GM18858 (cell line): ENCODE data around the gene KIAA0753.

Experiments
- ATAC-seq: cut with Tn5 transposase; IDR thresholded peaks from one replicate; pipeline ENCODE4 v1.9.1; 2021; ENCODE audit not compliant: unreplicated experiment

The KIAA0753 gene

DNA sequence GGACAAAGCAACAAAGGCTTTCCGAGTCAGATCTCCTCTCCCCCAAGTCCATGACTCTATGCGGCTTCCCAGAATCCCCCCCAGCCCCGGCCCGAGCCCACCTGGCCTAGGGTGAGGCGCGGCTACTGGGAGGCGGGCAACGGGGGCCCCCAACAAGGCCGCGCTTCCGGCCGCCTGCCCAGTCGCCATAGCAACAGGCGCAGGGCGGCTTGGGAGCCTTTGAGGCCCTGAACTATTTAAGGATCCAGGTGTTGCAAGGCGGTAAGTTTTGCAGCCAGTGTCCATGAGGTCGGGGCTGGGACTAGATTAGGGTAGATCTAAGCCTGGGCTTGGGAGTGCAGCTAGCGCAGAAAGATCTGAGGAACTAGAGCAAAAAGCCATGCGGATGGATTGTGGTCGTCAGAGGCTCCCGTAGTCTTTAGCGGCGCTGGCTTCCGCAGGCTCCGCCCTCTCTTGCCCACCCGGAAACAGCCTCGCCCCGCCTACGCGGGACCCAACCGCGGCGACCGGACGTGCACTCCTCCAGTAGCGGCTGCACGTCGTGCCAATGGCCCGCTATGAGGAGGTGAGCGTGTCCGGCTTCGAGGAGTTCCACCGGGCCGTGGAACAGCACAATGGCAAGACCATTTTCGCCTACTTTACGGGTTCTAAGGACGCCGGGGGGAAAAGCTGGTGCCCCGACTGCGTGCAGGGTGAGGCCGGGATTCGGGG lies at the start of gene KIAA0753, which contains the start of gene TXNDC17:
KIAA0753 (minus strand) TSS at position 176 of the 711 bp plus-strand sequence. CDS start 5,608 bp downstream, outside the sequence.
TXNDC17 (plus strand) TSS at position 525 of the 711 bp plus-strand sequence; CDS start at position 548, 23 bp downstream.
- ATAC-seq: peak; percentile 81

DNA sequence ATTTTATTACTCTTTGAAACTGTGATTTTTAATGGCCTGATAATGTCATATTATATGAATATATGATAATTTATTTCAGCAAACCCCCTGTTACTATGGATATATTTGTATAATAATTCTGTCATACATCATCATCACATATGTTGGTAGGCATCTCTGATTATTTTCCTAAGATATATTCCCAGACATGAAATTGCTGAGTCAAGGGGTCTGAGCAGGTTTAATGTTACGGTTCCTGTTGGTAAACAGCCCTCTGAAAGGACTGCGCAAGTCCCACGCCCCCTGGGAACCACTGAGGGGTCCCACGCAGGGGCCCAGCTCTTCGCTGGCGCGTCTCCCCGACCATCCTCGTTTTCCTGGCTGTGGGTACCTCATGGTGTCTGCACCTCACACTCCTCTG lies 48.4 kb upstream of the KIAA0753 start:
- ATAC-seq: no peak

DNA sequence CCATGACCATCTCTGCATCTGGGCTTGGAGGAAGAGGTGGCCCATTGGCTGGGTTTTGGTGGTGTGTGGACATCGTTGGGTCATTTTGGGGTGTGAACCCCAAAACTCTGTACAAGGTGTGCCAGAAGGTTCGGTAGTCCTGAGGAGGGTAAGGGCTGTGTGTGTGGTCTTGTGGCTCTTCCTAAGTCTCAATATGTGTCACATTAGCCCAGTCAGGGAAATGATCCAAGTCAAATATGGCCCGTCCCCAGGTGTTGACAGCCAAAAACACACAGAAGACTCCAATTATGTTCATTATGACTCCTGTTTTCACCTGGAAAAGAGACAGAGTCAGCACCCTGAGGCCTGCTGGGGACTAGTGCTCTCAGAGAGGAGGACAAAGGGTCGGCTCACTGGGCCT lies 45.5 kb upstream of the KIAA0753 start:
- ATAC-seq: no peak

DNA sequence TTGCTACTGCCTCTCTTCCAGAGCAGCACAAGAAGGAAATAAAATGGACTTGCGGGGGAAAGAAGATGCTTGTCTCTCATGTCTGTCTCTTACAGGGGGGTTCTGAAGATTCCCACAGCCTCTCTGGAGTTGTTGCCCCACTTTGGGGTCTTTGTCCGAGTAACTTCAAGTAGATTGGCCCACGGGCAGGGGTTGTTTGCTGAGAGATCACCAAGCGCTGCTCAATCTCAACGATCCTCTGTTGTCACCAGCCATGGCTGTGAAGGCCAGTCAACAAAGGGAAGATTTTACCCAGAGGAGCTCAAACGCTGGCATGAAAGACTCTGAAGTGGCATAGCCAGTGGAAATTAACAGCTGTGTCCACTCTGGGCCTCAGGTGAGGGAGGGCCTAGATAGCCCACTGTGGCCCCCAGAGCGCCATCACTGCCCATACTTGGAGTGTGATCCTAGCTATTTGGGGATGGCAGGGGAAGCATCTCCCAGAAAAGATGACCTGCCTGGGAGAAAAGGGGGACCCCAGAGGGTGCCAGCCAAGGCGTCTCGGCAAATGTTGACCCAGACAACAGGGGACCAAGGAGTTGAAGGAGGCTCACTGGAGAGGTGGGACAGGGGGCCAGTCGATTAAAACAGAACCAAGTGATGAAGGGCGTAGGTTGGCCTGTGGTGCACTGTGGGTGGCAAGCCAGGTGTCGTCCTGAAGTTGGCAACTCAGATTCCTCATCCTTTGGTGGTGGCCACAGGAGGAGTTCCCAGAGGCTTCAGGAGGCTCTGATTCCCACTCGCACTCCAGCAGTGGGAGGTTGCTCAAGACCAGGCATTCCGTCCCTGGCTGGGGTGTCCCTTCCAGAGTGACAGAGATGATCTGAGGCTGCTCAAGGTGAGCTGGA lies 44.6 kb upstream of the KIAA0753 start:
- ATAC-seq: no peak

DNA sequence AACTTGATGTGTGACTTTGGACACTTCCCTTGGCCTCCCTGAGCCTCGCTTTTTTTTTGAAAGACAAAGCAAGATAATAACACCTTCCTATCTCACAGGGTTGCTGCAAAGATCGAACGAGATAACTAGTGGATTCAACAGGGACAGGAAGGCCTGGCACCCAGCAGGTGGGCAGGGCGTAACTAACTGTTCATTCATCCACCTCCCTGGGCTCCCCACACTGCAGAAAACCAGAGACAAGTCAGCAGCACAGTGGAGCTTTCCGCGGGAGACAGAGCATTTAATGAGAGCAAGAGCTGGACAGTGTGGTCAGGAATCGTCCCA lies 43.9 kb upstream of the KIAA0753 start:
- ATAC-seq: no peak

DNA sequence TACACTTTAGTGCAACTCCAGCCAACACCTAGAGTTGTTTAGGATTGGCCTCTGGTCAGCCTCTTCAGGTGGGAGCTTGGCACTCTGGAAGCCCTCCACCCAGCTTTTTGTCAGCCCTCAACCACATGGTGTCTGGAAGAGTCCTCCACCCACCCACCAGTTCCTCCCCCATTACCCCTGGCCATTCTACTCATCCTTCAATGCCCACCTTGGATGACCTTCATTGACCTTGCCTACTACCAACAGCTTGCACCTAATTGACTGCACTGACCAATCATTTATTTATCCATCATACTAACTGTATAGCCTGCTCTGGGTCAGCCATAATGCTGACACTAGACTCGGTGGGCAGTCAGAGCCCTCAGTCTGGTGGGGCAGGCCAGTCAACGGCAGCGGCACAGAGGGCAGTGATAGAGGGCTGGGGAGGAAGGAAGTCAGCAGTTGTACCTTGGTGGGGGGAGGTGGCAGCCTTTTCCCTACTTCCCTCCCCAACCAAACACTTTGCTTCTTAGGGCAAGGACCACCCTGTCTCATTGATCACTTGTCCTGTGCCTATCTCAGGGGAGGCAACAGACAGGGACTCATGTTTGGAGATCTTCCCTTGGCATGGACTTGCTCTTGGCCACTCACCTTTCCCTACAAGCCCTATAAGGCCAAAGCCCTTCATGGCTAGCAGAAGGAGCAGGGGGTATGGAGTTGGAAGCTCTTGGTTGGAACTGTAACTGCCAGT lies 43.4 kb upstream of the KIAA0753 start:
- no peak for ATAC-seq

DNA sequence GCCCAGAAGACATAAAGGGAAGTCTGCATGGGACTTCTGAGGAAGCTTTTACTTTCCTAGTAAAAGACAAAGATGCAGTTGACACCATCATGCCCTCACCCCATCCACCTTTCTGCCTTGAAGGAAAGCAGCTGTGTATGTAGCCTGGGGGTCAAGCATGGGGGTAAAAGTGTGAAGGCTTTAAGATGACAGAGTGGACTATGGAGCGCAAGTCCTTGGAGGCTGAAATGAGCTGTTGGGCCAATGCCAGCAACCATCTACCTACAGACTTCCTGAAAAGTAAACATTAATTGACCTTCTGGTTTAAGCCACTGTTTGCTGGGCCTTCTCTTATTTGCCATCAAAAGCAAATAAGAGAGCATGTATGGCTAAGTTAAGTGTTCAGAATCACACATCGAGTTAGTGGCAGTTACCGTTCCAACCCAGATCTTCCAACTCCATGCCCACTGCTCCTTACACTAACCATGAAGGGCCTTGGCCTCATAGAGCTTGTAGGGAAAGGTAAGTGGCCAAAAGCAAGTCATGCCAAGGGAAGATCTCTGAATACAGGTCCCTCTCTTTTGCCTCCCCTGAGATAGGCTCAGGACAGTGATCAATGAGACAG lies 42.7 kb upstream of the KIAA0753 start:
- ATAC-seq: no peak

DNA sequence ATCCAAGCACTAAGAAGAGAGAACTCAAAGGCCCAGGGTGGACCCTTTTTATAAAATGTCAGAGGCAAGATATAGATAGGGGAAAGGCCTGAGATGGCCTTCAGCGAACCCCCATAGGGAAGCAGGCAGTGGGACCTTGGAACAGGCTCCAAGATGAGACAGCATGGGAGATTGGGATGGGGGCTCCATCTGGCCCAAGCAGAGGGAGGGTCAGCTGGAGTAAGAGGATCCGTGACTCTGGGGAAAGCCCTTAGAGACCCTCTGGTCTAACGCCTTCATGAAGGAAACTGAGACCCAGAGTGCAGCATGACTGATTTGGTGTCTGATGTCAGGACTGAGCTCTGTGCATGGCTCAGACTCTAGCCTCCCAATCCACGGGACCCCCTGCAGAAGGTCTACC lies 41.8 kb upstream of the KIAA0753 start:
- no peak for ATAC-seq

DNA sequence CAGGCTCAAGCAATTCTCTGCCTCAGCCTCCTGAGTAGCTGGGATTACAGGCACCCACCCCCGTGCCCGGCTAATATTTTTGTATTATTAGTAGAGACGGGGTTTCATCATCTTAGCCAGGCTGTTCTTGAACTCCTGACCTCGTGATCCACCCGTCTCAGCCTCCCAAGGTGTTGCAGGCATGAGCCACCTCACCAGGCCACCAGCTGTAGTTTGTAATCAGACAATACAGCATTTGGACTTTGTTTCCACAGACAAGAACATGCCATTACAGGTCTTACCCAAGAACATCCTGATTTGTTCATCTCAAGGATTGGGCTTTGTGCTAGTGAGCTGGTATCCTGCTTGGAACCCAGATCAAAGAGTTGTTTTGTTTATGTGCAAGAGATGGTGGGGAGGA lies 41.2 kb upstream of the KIAA0753 start:
- no peak for ATAC-seq

DNA sequence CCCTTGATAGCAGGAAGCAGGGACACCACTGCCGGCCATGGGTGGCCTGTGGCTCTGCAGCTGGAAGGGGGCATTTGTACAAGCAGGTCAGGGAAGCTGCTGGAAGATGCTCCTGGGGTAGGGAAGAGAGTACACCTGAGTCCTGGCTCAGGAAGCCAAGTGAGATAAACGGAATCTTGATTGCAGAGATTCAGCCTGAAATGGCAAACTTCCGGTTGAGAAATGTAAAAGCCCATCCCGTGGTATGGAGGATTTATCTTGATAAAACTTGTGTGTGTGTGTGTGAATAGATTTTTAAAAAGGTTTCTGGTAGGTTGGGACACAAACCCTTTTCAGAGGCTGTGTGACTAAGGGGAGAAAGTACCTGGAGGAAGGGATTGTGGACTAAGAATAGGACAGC lies 40.7 kb upstream of the KIAA0753 start:
- ATAC-seq: no peak

DNA sequence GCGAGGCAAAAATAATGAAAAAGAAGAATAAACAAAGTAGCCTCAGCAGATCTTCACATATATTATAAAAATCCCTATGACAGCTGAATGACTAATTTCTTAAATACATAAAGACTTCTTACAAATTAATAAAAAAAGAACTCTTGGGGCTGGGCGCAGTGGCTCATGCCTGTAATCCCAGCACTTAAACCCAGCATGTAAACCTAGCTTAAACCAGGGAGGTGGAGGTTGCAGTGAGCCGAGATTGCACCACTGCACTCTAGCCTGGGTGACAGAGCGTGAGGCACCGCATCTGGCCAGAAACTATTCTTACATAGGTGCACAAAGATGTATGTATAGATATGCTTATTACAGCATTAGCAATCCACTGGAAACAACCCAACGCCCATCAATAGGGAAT lies 38.7 kb upstream of the KIAA0753 start:
- no peak for ATAC-seq

DNA sequence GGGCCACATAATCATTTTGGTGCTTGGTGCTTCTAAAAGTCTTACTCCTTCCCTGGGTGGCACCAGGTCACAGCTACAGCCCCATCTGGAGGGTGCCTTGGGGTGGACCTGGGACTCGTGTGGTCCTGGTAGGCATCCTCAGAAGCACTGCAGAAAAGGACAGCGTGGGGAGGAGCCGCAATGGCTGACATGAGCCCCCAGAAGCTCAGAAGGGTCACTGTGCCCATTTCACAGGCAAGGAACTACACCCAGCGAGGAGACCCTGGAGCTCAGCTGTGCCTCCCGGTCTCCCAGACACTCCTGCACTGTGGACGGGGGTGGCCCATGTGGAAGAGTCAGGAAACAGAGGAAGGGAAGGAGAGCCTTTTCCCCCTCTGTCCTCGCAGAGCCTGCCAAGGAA lies 37.4 kb upstream of the KIAA0753 start:
- no peak for ATAC-seq

DNA sequence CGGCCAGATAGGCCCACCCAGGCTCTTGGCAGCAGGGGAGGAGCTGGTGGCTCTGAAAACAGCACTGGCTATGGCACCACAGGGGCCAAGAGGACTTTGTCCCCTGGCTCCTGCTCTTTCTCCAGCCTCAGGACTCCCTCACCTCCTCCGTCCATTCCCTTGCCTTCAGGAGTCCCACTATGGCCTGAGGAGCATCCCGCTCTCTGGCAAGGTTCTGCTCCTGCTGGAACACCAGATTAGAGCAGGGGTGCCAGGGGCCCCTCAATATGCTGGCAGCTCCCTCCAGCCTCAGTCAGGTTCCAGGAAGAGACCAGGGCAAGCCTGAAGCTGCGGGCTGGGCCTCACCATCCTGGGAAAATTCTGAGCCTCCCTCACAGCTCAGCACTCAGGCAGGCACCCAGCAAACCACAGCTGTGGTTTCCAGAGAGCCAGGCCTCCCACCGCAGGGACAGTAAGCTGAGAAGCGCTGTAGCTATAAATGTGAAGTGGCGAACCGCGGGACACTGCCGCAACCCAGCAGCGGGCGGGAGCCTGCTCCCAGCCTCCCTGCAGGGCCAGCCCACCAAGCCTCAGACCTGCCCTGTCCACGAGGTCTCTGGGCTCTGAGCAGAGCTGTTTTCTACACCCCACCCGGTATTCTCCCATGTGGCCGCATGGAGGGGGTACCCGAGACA lies 36.8 kb upstream of the KIAA0753 start:
- ATAC-seq: no peak

DNA sequence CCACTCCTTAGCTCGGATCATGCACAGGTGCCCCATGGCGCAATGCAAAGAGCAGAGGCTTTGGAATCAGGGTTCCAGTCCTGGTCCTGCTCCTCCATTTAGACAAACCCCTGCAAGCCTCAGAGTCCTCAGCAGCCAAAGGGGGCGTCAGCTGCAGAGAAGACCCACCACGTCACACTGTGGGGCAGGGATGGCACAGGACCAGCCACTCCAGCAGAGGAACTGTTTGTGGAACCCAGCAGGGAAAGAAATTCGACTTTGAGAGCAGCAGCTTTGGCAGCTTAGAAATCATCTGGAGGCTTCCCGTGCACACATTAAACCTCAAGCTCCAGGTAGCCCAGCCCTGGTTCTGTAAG lies 36.3 kb upstream of the KIAA0753 start:
- no peak for ATAC-seq

DNA sequence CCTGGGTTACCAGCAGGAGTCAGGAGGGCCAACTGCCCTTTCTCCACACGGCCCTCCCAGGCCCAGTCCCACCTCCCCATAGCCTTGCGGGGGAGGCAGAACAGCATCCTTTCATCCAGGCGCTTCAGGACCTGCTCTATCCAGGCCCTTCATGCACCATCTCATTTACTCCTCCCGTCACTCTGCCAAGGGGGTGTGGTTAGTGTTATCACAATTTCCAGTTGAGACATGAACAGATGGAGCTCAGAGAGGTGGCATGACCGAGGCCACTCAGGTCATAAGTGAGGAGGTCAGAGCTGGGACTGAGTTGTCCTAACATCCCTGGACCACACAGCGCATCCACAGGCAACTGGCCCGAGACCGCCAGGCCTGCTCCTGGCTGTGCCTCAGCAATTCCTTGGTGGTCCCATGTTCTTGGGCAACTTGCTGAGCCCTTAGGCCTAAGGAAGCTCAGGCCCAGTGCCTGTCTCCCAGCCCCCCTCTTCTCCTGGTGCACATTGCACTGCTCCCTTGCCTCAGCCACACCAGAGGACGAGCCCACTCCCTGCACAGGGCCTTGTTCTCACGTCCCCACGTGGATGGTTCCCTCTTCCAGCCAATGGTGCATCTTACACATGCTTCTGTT lies 34.8 kb upstream of the KIAA0753 start:
- no peak for ATAC-seq

DNA sequence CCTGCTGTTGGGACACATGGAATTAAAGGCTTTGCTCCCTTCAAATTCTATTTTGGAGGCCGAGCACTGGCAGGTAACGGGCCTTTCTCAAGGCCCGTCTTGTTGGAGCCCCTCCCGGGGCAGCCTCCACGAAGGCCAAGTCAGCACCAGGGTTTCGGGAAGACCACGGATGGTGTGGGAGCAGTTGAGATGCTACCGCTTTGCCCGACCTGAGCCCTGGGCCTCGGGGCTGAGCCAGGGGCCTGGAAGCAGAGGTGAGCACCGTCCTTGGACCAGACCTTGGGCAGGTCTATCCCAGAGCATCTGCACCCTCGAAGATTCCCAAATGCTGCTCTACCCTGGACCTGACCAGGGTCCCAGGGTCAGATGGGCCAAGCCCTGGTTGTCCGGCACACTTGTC lies 34.1 kb upstream of the KIAA0753 start:
- ATAC-seq: no peak

DNA sequence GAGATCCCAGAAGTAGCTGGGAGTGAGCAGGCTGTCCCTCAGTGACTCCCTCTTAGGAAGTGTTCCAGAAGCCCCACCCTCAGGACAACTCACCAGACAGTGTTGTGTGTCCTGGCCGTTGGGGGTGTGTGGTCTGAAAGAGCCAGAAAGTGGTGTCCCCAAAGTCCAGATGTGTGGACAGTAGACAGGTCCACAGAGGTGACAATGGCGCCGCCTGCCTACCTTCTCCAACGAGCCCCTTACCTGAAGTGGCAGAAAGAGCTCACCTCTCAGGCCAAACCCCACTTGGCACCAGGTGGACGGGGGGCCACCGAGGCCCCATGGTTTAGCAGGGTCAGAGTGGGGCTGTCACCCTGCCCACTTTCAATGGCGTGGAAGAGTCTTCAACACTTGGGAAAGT lies 30.9 kb upstream of the KIAA0753 start:
- no peak for ATAC-seq

DNA sequence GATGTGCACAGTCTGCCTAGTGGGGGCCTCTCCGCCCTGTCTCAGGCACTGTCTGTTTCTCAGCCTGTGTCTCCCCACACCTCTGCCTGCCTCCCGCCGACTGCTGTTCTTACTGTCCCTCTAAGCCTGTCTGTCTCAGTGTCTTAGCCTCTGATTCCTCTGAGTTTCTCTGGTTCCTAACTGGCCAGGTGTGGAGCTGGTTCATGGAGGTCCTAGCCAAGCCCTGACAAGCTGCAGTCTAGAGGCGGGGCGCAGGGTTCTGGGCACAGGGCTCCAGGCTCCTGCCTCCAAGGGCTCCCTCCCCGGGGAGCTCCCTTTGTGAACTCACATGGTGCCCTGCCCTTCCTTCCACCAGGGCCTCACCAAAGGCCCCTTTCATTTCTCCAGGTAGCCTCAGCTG lies 30.5 kb upstream of the KIAA0753 start:
- ATAC-seq: no peak

DNA sequence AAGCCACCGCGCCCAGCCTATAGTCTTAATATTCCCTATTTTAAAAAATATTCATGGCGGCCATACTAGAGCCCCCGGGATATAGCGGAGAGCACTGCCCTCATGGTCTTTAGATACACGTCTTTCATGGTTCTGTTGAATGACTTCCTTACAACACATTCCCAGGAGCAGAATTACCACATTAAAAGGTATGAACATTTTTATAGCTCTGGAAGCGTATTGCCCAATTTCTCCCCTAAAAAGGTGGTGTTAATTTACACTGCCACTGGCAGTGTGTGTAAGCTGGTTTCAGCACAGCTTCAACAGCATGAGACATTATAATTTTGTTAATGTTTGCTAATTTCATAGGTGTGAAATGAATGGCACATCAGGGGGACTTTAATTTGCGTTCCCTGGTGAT lies 30.1 kb upstream of the KIAA0753 start:
- no peak for ATAC-seq

DNA sequence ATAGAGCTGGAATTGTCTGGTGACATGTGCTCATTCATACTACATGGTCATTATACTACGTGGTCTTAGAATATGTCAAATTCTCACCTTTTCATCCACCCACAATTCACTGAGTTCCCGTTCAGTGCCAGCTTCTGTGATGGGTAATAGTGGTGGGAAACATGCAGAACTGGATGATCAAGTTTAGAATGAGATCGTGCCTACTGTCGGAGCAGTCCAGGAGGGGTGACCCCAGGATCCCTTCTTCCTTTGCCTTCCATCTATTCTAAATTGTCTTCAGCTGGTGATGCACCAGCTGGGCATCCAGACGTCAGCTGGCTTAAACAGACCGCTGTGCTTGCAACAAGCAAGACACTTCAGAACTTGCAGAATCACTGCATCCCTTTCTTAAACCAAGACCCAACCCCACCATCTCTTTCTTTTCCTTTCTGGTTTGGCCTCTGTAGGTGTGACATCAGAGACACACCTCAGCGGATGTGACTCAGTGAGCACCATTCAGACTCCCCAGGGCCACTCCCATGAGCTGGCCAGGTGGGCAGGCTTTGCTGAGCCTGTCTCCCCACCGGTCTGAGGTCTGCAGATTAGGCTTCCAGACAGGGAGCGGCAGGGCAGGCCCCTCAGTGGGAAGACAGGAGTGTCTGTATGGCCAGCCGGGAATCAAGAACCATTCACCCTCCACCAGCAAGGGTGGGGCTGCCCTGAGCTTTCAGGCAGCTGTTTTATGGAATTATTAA lies 29.1 kb upstream of the KIAA0753 start:
- no peak for ATAC-seq
